NB4 (cell line): ENCODE measurements around the gene CEP85.

ENCODE experiments used
- CTCF ChIP-seq: IDR thresholded peaks from one replicate; pipeline ENCODE4 v1.5.1; 2012; ENCODE audit warnings: low read depth, low read length
- MAX ChIP-seq: IDR thresholded peaks from 2 replicates; pipeline ENCODE4 v1.6.1; 2011; ENCODE audit warnings: low read depth, low read length
- MYC ChIP-seq: IDR thresholded peaks from 2 replicates; pipeline ENCODE4 v1.6.1; 2011; ENCODE audit warnings: low read depth, low read length
- POLR2A ChIP-seq: IDR thresholded peaks from 2 replicates; pipeline ENCODE4 v1.6.1; 2011; ENCODE audit warnings: mild to moderate bottlenecking; ENCODE audit not compliant: insufficient read length; ENCODE audit errors: extremely low read depth

- no peak for TF ChIP-seq POLR2A
- no peak for TF ChIP-seq MAX
- TF ChIP-seq CTCF = no peak
- TF ChIP-seq MYC = no peak
Observed at GRCh38 chr1:26189751-26190275, 44.2 kb upstream of the CEP85 start.
